Ectodermal cell (in vitro differentiated cells): ENCODE measurements around the gene PEG3.

Experiments
- H3K27ac ChIP-seq: 2 replicates; pipeline ENCODE4 v1.7.0; 2013; ENCODE audit warnings: mild to moderate bottlenecking, low read depth, low read length; ENCODE audit not compliant: insufficient read depth, poor library complexity, severe bottlenecking
- H3K27me3 ChIP-seq: 2 replicates; pipeline ENCODE4 v1.7.0; 2013; ENCODE audit warnings: mild to moderate bottlenecking, low read length; ENCODE audit not compliant: insufficient read depth, control insufficient read depth, poor library complexity, severe bottlenecking
- H3K36me3 ChIP-seq: one replicate; pipeline ENCODE4 v1.7.0; 2013; ENCODE audit warnings: low read length; ENCODE audit not compliant: control insufficient read depth, insufficient read depth
- H3K4me1 ChIP-seq: one replicate; pipeline ENCODE4 v1.7.0; 2013; ENCODE audit warnings: low read length; ENCODE audit not compliant: control insufficient read depth, insufficient read depth
- H3K4me3 ChIP-seq: 2 replicates; pipeline ENCODE4 v1.7.0; 2013; ENCODE audit warnings: low read depth, low read length, control low read depth; ENCODE audit not compliant: insufficient read depth
- H3K9me3 ChIP-seq: 2 replicates; pipeline ENCODE4 v1.7.0; 2013; ENCODE audit warnings: mild to moderate bottlenecking, low read length, moderate library complexity; ENCODE audit not compliant: control insufficient read depth
- WGBS, 2 experiments: methylation state at CpG; one replicate each; pipeline ENCODE4 v1.1.7; 2013; ENCODE audit warnings: missing lambda C conversion rate in 2 of 2; 5-methylcytosine and 5-hydroxymethylcytosine counted together

Gene PEG3

GRCh38 chr19:56839652-56840450 is 675 bp downstream of the PEG3 start:
- H3K4me1 ChIP-seq, result no peaks in the 10 kb centered on the region
- WGBS, 2 experiments, result 92 to 93% methylated on average over 48 of the region's 48 CpGs
- H3K27ac ChIP-seq, result no peak overlapping the region
- no peaks in the 10 kb centered on the region for H3K36me3 ChIP-seq
- no peak overlapping the region for H3K4me3 ChIP-seq
- H3K27me3 ChIP-seq, result no peaks in the 10 kb centered on the region
- H3K9me3 ChIP-seq, result peaks cover 4% of the 10 kb centered on the region

DNA sequence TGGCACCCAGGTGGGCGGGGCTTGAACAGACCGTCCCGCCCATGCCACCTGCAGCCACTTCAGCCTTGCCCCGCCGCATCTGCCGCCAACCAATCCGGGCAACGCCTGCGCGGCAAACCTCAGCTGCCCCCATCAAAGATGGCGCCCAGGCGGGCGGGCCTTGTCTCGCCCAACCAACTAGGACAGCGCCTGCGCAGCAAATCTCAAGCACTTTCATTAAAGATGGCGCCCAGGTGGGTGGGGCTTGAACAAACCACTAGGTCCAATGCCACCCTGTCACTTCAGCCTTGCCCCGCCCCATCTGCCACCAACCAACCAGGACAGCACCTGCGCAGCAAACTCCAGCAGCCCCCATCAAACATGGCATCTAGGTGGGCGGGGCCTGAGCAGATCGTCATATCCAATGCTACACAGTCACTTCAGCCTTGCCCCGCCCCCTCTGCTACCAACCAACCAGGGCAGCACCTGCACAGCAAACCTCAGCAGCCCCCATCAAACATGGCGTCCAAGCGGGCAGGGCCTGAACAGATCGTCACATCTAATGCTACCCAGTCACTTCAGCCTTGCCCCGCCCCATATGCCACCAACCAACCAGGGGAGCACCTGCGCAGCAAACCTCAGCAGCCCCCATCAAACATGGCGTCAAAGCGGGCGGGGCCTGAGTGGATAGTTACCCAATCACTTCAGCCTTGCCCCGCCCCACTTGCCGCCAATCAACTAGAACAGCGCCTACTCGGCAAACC is 1.4 kb downstream of the PEG3 start:
- Histone ChIP-seq H3K9me3 (peaks cover 7% of the 10 kb centered on the region), H3K27ac (no peak overlapping the region)
- WGBS, 2 experiments, result 88% methylated on average over 34 of the region's 34 CpGs

GRCh38 chr19:56838024-56838908 is 2.3 kb downstream of the PEG3 start:
- WGBS, 2 experiments, result 90 to 92% methylated on average over 44 of the region's 44 CpGs
- peaks cover 14% of the 10 kb centered on the region for H3K9me3 ChIP-seq
- H3K4me3 ChIP-seq, result no peak overlapping the region
- no peak overlapping the region for H3K27ac ChIP-seq
- no peaks in the 10 kb centered on the region for H3K4me1 ChIP-seq
- H3K27me3 ChIP-seq, result no peaks in the 10 kb centered on the region
- H3K36me3 ChIP-seq, result no peaks in the 10 kb centered on the region

More for the DNA sequence above, 1.4 kb downstream of the PEG3 start:
- Histone ChIP-seq H3K4me1 (no peaks in the 10 kb centered on the region), H3K27me3 (no peaks in the 10 kb centered on the region), H3K4me3 (no peak overlapping the region), H3K36me3 (no peaks in the 10 kb centered on the region)

GRCh38 chr19:56837492-56838023 is 3.0 kb downstream of the PEG3 start:
- no peaks in the 10 kb centered on the region for H3K4me1 ChIP-seq
- peaks cover 14% of the 10 kb centered on the region for H3K9me3 ChIP-seq
- no peak overlapping the region for H3K4me3 ChIP-seq
- no peaks in the 10 kb centered on the region for H3K36me3 ChIP-seq
- WGBS, 2 experiments, result 89% methylated on average over 25 of the region's 25 CpGs
- no peak overlapping the region for H3K27ac ChIP-seq
- no peaks in the 10 kb centered on the region for H3K27me3 ChIP-seq

GRCh38 chr19:56837004-56837403 is 3.5 kb downstream of the PEG3 start:
- WGBS, 2 experiments, result 78 to 81% methylated on average over 5 to 6 of the region's 6 CpGs
- Histone ChIP-seq H3K27ac (no peak overlapping the region), H3K4me3 (no peak overlapping the region), H3K4me1 (no peaks in the 10 kb centered on the region), H3K27me3 (no peaks in the 10 kb centered on the region), H3K9me3 (peaks cover 12% of the 10 kb centered on the region), H3K36me3 (no peaks in the 10 kb centered on the region)

- WGBS, 2 experiments, result 71 to 74% methylated on average over 9 of the region's 9 CpGs
- Histone ChIP-seq H3K27ac (no peak overlapping the region), H3K9me3 (peaks cover 12% of the 10 kb centered on the region), H3K36me3 (no peaks in the 10 kb centered on the region), H3K4me3 (no peak overlapping the region), H3K27me3 (no peaks in the 10 kb centered on the region), H3K4me1 (no peaks in the 10 kb centered on the region)
Measured at GRCh38 chr19:56836059-56836458, 4.5 kb downstream of the PEG3 start.

DNA sequence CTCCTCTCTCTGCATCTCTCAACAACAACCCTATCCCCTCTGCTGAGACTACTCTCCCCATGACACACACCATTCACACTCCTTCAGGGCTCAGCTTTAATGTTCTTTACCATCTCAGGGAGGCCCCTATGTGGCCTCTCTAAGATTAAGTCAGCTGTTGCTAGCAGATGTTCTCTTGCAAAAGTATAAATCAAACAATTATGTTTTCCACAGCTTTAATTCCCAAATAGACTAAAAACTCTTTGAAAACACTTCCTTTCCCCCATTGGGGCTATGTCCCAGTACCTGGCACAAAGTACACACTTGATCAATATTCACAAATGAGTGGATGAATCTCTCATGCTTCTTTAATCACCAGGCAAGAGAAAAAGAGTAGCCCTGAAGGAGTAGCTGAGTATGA is 5.1 kb downstream of the PEG3 start:
- Histone ChIP-seq H3K4me3 (no peak overlapping the region), H3K36me3 (no peaks in the 10 kb centered on the region), H3K27ac (no peak overlapping the region), H3K4me1 (no peaks in the 10 kb centered on the region), H3K27me3 (no peaks in the 10 kb centered on the region), H3K9me3 (peaks cover 12% of the 10 kb centered on the region)

DNA sequence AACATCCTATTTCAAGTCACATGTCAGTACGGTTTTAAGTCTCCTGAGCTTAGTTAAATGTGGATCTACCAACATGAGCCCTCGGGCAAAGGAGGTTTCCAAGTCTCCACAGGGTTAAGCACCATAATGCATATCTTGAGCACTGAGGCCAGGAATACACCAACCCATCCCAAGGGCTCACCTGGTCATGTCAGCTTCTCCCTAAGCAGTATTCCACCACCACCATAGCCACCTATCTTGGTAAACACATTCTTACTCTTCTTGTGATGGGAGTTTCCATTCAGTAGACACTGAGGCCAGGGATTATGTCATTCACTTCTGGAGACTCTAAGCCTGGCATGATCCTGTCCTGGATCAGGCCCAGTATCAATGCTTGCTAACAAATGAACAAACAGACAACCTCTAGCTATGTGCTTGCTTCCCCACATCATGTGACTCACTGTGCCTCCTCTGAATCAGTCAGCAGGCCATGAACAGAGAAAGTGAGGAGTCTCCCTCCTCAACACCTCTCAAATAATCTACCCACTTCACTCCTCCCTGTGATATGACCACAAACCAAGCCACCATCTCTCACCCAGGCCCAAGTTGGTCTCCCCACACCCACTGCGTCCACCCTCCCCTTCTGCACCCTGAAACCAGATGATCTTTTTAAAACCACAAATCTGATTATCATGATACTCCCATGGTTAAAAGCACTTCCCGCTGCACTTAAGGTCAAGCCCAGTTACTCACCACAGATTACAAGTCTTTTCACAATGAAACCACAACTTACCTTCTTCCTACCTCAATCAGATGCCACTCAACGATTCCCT is 5.8 kb downstream of the PEG3 start:
- Histone ChIP-seq H3K4me3 (no peak overlapping the region), H3K36me3 (no peaks in the 10 kb centered on the region), H3K4me1 (no peaks in the 10 kb centered on the region), H3K9me3 (peaks cover 12% of the 10 kb centered on the region), H3K27me3 (no peaks in the 10 kb centered on the region), H3K27ac (no peak overlapping the region)
- WGBS, 2 experiments, result 51 to 54% methylated on average over 5 of the region's 5 CpGs

DNA sequence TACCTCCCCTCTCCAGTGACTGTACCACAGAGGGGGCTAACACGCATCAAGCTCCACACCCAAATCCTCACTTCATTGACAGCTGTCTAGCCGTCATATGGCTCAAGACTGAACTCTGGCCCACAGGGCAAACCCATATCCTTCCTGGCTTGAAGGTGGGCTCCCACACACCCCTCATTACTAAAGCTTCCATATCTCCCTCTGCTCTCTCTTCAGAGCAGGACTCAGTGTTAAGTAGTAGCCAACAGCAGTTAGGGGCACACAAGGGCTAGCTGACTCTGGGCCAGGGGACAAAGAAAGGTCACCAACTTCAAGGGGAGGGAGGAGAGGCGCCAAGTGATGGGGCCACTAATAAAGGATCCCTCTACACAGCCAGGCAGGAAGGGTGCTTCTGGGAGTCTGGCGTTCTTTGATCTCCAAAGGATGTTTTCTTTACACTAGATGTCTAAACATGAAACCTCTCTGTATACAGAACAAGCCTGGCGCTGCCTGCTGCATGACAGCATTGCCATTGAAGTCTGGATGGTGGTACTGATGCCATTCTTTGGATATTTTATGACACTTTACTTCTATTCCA is 8.1 kb downstream of the PEG3 start:
- Histone ChIP-seq H3K36me3 (no peaks in the 10 kb centered on the region), H3K9me3 (peaks cover 12% of the 10 kb centered on the region), H3K4me3 (no peak overlapping the region), H3K27me3 (no peaks in the 10 kb centered on the region), H3K4me1 (no peaks in the 10 kb centered on the region), H3K27ac (no peak overlapping the region)
- WGBS, 2 experiments, result 52 to 59% methylated on average over 4 to 5 of the region's 5 CpGs
